NCI-H226 (cell line): ENCODE data around the gene WTAP.
"Not testable (repeated sequence)": the region's sequence is repeated elsewhere in the genome, so short reads cannot be mapped to it uniquely, and the experiment has no call there.

Experiments
- DNase-seq: peaks from one replicate; pipeline ENCODE4 v3.0.0-alpha.2; 2015

Gene WTAP

DNA sequence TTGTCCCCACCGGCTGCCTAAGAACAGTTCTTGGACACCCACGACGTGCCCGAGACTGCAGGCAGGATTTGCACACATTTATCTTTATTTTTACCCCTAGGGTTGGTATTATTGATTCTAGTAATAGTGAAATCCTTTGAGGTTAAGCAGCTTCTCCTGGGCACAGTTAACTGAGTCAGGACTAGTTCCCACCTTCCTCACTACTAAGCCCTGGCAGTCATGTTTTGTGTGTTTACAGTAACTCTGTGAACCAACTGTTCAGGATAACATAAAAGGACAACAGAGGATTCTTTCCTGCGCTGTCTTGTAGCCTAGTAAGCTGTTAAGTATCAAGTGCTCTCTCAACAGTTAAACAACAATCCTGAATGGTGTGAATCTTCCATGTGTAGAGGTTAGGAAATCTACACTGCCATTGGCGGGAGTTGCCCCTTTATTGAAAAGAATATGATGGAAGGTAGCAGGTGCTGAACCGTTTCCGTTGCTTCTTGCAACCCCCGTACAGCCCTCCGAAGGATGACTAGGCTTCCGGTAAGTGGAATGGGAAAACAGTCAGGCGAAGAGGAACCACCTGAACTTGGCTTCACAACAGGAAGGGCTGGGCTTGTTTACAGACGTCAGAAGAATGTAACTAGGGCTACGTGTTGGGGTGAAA is 33.3 kb upstream of the WTAP start:
- peak; percentile 77 for DNase-seq

DNA sequence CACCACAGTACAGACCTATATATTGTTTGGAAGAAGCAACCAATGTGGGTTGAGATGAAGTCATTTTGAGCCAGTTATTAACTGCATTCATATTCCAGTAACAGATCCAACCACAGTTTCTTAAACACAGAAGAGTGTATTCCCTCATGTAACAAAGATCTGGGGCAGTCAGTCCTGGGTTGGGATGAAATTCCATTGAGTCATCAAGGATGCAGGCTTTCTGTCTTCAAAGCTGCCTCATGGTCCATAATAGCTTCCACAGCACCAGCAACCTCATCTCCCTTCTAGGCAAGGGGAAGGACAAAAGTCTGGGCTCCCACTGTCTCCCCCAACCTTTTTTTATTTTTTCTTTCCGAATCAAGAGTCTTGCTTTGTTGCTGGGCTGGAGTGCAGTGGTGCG is 31.3 kb upstream of the WTAP start:
- DNase-seq = peak; percentile 58

GRCh38 chr6:159700970-159701369 is 26.3 kb upstream of the WTAP start:
- no peak for DNase-seq

DNA sequence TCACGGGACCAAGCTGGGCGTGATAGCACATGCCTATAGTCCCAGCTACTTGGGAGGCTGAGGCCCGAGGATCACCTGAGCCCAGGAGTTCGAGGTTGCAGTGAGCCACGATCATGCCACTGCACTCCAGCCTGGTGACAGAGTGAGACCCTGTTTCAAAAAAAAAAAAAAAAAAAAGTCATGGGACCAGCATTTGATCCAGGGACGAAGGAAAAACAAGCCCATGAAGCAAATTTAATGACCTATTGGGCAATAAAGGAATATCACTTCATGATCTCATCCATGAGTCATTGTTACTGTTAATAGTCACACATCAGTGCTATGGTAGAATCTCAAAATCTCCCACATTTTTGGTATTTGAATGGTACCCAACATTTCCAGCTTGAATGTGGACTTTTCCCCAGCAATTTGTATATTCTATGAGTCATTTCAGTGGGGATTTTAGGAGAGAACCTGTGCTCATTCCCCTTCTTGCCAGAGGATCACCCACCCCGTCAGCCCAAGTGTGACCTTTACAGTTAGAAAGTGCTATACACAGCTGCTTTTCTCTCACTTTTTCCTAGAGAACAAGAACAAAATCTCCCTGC is 25.8 kb upstream of the WTAP start:
- DNase-seq = peak; percentile 56

DNA sequence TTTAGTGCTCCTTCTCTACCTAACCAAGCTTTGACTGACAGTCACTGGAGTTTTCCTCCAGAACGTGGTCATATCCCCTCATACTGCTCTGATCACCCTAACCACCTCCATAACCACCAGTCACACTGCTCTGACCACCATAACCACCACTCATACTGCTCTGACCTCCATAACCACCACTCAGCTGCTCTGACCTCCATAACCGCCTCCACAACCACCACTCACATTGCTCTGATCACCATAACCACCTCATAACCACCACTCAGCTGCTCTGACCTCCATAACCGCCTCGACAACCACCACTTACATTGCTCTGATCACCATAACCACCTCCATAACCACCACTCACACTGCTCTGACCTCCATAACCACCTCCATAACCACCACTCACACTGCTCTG is 16.7 kb upstream of the WTAP start:
- DNase-seq = not testable (repeated sequence)

- not testable (repeated sequence) for DNase-seq
Measured at GRCh38 chr6:159712389-159712788, 14.9 kb upstream of the WTAP start.

DNA sequence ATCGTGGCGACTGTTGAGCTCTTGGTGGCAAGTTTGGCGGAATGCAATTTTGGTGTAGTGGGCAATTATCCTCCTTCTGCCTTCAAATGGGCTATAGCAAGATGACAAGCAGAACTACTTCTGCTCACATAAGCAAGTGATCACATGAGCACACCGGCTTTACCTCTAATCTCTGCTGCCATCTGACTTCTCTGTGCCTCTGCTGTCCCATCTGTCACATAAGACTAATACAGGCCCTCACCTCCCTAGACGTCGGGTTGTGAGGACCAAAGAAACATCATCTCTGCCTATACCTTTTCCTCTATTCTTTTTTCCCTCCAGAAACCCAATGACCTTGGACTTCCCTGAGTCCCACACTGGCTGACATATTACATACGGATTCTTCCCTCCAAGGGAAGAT is 13.3 kb upstream of the WTAP start:
- DNase-seq = no peak

GRCh38 chr6:159714404-159714803 is 12.9 kb upstream of the WTAP start:
- no peak for DNase-seq

DNA sequence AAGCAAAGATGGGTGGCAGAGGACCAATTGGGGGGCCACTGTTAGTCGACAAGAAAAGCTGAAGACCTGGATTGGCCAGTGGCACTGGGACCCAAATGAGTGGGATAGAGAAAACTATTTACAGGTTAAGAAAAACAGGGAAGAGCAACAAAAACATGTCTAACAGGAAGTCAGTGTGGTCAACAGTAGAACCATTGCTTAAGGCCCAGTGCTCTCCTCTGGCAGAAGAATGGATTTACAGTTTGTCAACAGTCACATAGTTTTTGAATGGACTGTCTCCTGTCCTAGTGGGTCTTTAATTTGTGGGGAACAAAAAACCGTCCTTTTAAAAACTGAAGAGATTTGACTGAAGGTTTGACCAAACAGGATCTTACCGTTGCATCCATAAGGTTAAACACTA is 12.1 kb upstream of the WTAP start:
- no peak for DNase-seq

- DNase-seq = no peak
Measured at GRCh38 chr6:159715605-159716004, 11.7 kb upstream of the WTAP start.

DNA sequence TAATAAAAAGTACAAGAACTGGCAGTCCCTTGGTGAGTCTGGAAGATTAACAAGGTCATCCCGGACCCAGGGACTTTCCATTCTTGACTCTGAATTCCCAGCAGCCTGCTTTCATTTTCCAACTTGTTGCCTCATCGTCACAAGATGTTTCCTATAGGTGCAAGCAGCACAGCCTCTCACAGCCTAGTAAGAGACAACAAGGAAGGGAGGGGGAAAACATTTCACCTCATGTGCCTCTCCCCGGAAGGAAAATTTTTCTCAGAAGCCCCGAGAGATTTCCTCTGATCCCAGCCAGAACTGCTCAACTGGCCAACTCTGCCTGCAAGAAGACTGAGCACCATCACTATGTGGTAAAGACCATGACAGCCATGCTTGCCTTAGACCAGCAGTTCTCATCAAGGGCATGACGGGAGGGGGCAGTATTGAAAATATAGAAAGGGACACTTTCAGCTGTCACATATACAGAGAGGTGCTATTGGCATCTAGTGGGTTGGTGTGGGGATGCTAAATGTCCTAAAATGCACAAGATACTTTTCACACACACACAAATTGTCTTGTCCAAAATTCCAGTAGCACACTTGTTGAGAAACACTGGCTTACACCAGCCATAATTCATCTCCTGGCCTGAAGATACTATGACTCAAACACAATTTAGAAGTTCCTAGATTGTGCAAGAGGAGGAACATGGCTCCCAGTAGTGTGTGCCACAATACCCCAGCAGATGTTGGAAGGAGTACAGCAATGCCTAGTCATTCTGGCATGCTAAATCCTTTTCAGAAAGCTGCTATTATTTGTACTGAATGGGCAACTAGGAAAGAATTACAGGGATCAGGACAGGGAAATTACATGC is 10.8 kb upstream of the WTAP start:
- DNase-seq = peak; percentile 89

- no peak for DNase-seq
Measured at GRCh38 chr6:159718634-159719033, 8.7 kb upstream of the WTAP start.

DNA sequence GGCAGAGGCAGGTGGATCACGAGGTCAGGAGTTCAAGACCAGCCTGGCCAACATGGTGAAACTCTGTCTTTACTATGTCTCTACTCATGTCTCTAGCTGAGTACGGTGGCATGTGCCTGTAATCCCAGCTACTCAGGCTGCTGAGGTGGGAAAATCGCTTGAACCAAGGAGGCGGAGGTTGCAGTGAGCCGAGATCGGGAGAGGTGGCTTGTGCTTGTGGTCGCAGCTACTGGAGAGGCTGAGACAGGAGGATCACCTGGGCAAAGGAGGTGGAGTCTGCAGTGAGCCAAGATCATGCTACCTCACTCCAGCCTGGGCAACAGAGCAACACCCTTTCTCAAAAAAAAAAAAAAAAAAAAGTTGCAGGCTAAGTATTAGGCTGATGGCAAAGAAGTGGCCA is 8.0 kb upstream of the WTAP start:
- DNase-seq = no peak

GRCh38 chr6:159720708-159721107 is 6.6 kb upstream of the WTAP start:
- DNase-seq = no peak

DNA sequence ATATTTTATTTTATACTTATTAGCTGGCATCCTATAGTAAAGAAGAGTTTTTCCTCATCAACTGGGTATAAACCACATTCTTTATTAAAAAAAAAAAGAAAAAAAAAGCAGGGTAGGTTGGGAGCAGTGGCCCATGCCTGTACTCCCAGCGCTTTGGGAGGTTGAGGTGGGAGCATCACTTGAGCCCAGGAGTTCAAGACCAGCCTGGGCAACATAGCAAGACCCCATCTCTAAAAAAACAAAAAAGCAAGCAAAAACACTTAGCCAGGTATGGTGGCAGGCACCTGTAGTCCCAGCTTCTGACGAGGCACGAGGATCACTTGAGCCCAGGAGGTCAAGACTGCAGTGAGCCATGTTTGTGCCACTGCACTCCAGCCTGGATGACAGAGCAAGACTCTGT is 5.3 kb upstream of the WTAP start:
- not testable (repeated sequence) for DNase-seq

DNA sequence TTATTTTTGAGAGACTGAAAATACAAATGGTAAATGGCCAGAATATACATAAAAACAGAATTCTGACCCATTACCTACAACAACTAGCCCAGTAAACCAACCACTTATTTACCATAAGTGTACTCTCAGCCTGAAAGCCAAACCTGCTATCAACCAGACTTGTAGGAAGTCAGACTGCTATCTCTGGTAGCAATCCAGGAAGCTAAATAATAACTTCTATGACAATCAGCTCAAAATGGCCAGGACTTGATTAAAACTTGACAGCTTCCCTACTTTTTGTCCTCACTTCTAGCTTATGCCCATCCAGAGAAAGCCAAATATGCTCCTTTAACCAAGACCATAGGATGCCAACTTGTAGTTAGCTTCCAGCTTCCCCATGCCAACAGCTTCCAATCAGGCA is 4.7 kb upstream of the WTAP start:
- DNase-seq = no peak

DNA sequence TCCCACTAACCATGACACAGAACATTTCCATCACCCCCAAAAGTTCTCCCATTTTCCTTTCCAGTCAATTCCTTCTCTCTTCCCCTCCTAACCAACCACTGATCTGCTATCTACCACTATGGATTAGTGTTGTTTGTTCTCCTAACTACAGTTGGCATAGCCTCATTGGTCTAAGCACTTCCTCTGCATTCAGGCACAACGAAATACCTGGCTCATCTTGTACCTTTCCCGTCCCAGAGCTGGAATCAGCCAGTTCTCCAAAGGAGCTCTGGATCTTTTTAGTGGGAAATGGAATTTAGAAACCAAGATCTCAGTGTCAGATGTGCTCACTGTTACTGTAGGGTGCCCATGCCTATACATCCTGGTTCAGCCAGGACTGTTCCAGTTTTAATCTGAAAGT is 4.0 kb upstream of the WTAP start:
- DNase-seq = no peak

DNA sequence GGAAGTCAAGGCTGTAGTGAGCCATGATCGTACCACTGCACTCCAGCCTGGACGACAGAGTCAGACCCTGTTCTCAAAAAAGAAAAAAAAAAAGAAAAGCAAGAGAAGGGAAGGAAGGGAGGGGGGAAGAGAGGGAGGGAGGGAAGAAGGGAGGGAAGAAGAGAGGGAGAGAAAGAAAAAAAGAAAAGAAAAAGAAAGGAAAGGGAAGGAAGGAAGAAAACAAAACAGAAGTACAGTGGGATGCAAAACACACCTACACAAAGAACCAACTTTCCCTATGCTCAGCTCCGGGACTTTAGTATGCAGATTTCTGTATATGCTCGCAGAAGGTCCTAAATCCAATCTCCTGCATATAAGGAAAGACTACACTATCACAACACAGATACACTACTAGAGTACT is 2.5 kb upstream of the WTAP start:
- DNase-seq = no peak

GRCh38 chr6:159725208-159725607 is 2.1 kb upstream of the WTAP start:
- DNase-seq = not testable (repeated sequence)

- peak; percentile 16 for DNase-seq
Measured at GRCh38 chr6:159726255-159726917, 920 bp upstream of the WTAP start.

- no peak for DNase-seq
Measured at GRCh38 chr6:159727717-159728445, 575 bp downstream of the WTAP start.

DNA sequence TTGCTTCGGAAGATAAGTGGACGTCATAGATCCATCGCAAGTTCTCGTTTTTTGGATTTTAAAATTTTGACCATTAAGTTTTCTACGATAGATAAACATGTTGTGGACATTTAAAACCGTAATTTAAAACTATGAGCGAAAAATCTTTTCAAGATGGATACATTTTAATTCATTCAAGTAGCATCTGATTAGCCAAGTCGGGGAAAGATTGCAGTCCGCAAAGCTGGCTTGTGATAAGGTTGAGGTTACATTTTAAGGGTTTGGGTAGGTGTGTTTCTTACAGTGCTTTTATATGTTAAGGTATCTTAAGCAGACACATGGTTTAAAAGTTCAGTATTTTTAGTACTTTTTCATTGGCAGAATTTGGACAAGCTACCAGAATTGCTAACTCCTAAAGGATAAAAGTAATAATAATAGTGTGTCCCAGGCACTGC is 1.2 kb downstream of the WTAP start:
- DNase-seq = no peak
